ENCODE measurements around the gene TMEM14B.

Gene TMEM14B

DNA sequence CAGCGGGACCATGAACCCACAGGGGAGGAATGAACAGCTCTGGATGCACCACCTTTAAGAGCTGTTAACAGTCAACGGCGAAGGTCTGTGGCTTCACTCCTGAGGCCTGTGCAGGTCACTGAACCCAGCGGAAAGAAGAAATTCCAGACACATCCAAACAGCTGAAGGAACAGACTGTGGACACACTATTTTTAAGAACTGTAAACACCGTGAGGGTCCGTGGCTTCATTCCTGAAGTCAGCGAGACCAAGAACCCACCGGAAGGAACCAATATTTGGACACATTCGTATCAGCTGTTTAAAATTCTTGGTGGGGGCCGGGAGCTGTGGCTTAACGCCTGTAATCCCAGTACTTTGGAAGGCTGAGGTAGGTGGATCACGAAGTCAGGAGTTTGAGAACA, 5.4 kb upstream of the TMEM14B start:
- TF ChIP-seq, protein P1, sequence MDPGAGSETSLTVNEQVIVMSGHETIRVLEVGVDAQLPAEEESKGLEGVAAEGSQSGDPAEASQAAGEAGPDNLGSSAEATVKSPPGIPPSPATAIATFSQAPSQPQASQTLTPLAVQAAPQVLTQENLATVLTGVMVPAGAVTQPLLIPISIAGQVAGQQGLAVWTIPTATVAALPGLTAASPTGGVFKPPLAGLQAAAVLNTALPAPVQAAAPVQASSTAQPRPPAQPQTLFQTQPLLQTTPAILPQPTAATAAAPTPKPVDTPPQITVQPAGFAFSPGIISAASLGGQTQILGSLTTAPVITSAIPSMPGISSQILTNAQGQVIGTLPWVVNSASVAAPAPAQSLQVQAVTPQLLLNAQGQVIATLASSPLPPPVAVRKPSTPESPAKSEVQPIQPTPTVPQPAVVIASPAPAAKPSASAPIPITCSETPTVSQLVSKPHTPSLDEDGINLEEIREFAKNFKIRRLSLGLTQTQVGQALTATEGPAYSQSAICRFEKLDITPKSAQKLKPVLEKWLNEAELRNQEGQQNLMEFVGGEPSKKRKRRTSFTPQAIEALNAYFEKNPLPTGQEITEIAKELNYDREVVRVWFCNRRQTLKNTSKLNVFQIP (CRISPR knock-in tag; IDR thresholded peaks at IDR 0.05; ENCODE audit: borderline replicate concordance, low read depth): no peak
- TF ChIP-seq ZNF70 (CRISPR knock-in tag; IDR thresholded peaks at IDR 0.05) (no peak), TCF4 (CRISPR knock-in tag; IDR thresholded peaks at IDR 0.05; ENCODE audit: borderline replicate concordance) (no peak), ZFP3 (CRISPR knock-in tag; IDR thresholded peaks at IDR 0.05) (no peak), ARNTL (CRISPR knock-in tag; IDR thresholded peaks at IDR 0.05; ENCODE audit: borderline replicate concordance, low read depth) (no peak), GLIS3 (CRISPR knock-in tag; IDR thresholded peaks at IDR 0.05) (no peak)
- TF ChIP-seq, protein P2, sequence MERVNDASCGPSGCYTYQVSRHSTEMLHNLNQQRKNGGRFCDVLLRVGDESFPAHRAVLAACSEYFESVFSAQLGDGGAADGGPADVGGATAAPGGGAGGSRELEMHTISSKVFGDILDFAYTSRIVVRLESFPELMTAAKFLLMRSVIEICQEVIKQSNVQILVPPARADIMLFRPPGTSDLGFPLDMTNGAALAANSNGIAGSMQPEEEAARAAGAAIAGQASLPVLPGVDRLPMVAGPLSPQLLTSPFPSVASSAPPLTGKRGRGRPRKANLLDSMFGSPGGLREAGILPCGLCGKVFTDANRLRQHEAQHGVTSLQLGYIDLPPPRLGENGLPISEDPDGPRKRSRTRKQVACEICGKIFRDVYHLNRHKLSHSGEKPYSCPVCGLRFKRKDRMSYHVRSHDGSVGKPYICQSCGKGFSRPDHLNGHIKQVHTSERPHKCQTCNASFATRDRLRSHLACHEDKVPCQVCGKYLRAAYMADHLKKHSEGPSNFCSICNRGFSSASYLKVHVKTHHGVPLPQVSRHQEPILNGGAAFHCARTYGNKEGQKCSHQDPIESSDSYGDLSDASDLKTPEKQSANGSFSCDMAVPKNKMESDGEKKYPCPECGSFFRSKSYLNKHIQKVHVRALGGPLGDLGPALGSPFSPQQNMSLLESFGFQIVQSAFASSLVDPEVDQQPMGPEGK (CRISPR knock-in tag; IDR thresholded peaks at IDR 0.05; ENCODE audit: borderline replicate concordance): no peak
- TF ChIP-seq, protein P3, sequence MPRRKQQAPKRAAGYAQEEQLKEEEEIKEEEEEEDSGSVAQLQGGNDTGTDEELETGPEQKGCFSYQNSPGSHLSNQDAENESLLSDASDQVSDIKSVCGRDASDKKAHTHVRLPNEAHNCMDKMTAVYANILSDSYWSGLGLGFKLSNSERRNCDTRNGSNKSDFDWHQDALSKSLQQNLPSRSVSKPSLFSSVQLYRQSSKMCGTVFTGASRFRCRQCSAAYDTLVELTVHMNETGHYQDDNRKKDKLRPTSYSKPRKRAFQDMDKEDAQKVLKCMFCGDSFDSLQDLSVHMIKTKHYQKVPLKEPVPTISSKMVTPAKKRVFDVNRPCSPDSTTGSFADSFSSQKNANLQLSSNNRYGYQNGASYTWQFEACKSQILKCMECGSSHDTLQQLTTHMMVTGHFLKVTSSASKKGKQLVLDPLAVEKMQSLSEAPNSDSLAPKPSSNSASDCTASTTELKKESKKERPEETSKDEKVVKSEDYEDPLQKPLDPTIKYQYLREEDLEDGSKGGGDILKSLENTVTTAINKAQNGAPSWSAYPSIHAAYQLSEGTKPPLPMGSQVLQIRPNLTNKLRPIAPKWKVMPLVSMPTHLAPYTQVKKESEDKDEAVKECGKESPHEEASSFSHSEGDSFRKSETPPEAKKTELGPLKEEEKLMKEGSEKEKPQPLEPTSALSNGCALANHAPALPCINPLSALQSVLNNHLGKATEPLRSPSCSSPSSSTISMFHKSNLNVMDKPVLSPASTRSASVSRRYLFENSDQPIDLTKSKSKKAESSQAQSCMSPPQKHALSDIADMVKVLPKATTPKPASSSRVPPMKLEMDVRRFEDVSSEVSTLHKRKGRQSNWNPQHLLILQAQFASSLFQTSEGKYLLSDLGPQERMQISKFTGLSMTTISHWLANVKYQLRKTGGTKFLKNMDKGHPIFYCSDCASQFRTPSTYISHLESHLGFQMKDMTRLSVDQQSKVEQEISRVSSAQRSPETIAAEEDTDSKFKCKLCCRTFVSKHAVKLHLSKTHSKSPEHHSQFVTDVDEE (CRISPR knock-in tag; IDR thresholded peaks at IDR 0.05): no peak
- ATAC-seq: no peak

DNA sequence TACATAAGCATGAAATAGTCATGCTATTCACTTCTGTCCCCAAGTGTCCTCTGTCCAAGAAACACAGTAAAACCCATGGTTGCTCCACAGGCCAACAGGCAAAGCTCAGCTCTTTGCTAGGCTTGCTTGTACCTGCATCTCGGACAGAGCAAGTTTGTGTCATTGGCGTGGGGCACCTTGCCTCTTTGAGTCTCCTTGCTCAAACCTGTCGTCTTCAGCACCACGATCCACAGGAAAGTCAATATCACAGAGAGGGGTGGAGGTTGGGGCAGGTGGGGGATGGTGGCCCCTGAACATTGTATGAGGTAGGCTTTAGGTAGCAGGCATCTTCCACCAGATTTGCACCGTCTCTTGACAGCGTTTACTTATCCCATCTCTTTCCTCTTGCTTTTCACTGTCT, 4.1 kb upstream of the TMEM14B start:
- no peak for TF ChIP-seq CSDC2 (CRISPR knock-in tag; IDR thresholded peaks at IDR 0.05)
- TF ChIP-seq, protein P4, sequence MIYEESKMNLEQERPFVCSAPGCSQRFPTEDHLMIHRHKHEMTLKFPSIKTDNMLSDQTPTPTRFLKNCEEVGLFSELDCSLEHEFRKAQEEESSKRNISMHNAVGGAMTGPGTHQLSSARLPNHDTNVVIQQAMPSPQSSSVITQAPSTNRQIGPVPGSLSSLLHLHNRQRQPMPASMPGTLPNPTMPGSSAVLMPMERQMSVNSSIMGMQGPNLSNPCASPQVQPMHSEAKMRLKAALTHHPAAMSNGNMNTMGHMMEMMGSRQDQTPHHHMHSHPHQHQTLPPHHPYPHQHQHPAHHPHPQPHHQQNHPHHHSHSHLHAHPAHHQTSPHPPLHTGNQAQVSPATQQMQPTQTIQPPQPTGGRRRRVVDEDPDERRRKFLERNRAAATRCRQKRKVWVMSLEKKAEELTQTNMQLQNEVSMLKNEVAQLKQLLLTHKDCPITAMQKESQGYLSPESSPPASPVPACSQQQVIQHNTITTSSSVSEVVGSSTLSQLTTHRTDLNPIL (CRISPR knock-in tag; IDR thresholded peaks at IDR 0.05; ENCODE audit: low read depth): no peak
- no peak for TF ChIP-seq ZNF565 (CRISPR knock-in tag; conservative IDR thresholded peaks at IDR 0.05; ENCODE audit: low read depth)
- TF ChIP-seq BACH2 (CRISPR knock-in tag; IDR thresholded peaks at IDR 0.05; ENCODE audit: borderline replicate concordance): no peak
- TF ChIP-seq ARNTL (CRISPR knock-in tag; IDR thresholded peaks at IDR 0.05; ENCODE audit: borderline replicate concordance, low read depth): no peak
- TF ChIP-seq, protein P5, sequence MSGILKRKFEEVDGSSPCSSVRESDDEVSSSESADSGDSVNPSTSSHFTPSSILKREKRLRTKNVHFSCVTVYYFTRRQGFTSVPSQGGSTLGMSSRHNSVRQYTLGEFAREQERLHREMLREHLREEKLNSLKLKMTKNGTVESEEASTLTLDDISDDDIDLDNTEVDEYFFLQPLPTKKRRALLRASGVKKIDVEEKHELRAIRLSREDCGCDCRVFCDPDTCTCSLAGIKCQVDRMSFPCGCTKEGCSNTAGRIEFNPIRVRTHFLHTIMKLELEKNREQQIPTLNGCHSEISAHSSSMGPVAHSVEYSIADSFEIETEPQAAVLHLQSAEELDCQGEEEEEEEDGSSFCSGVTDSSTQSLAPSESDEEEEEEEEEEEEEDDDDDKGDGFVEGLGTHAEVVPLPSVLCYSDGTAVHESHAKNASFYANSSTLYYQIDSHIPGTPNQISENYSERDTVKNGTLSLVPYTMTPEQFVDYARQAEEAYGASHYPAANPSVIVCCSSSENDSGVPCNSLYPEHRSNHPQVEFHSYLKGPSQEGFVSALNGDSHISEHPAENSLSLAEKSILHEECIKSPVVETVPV (CRISPR knock-in tag; IDR thresholded peaks at IDR 0.05): no peak
- TF ChIP-seq, protein P3 (CRISPR knock-in tag; IDR thresholded peaks at IDR 0.05): no peak
- no peak for TF ChIP-seq ZNF8 (CRISPR knock-in tag; IDR thresholded peaks at IDR 0.05)
- no peak for TF ChIP-seq SNAI2 (CRISPR knock-in tag; IDR thresholded peaks at IDR 0.05)
- TF ChIP-seq GLIS3 (CRISPR knock-in tag; IDR thresholded peaks at IDR 0.05): no peak
- no peak for TF ChIP-seq TOX (CRISPR knock-in tag; IDR thresholded peaks at IDR 0.05; ENCODE audit: borderline replicate concordance)
- TF ChIP-seq OSR1 (CRISPR knock-in tag; IDR thresholded peaks at IDR 0.05): no peak
- no peak for TF ChIP-seq RARB (CRISPR knock-in tag; IDR thresholded peaks at IDR 0.05)
- no peak for TF ChIP-seq ZFP3 (CRISPR knock-in tag; IDR thresholded peaks at IDR 0.05)
- no peak for TF ChIP-seq ZC3H10 (CRISPR knock-in tag; IDR thresholded peaks at IDR 0.05)
- TF ChIP-seq TCF4 (CRISPR knock-in tag; IDR thresholded peaks at IDR 0.05; ENCODE audit: borderline replicate concordance): no peak
- TF ChIP-seq ZNF70 (CRISPR knock-in tag; IDR thresholded peaks at IDR 0.05): no peak
- TF ChIP-seq PPARA (CRISPR knock-in tag; IDR thresholded peaks at IDR 0.05; ENCODE audit: borderline replicate concordance): no peak
- no peak for ATAC-seq
